Nephron progenitor cell (in vitro differentiated cells): Measurements from ENCODE around the gene CA10.

ENCODE experiments used
- DNase-seq: peaks from one replicate; pipeline ENCODE4 v3.0.0; 2021
- H3K27ac Mint-ChIP-seq: 2 replicates; pipeline ENCODE4 v1.8.0; 2021; ENCODE audit warnings: mild to moderate bottlenecking, moderate library complexity, mixed read lengths
- H3K27me3 Mint-ChIP-seq: 2 replicates; pipeline ENCODE4 v1.8.0; 2021; ENCODE audit warnings: mild to moderate bottlenecking, low read depth, mixed read lengths; ENCODE audit not compliant: poor library complexity
- H3K36me3 Mint-ChIP-seq: 2 replicates; pipeline ENCODE4 v1.8.0; 2021; ENCODE audit warnings: low read depth, mixed read lengths
- H3K4me1 Mint-ChIP-seq: 2 replicates; pipeline ENCODE4 v1.8.0; 2021; ENCODE audit warnings: mixed read lengths
- H3K4me3 Mint-ChIP-seq: 2 replicates; pipeline ENCODE4 v1.8.0; 2021; ENCODE audit warnings: mild to moderate bottlenecking, moderate library complexity, mixed read lengths
- H3K9me3 Mint-ChIP-seq: 2 replicates; pipeline ENCODE4 v1.8.0; 2021; ENCODE audit warnings: mild to moderate bottlenecking, moderate library complexity, mixed read lengths
- CTCF ChIP-seq: fragments of 200-600 bp; sonication (generic); IDR thresholded peaks from 2 replicates; pipeline ENCODE4 v1.5.0; 2021; ENCODE audit warnings: antibody characterized with exemption

Gene CA10

GRCh38 chr17:51904379-51904778, 254.1 kb downstream of the CA10 start:
- no peaks in the 10 kb centered on the region for H3K4me1 Mint-ChIP-seq
- TF ChIP-seq CTCF: no peak
- no peak overlapping the region for H3K4me3 Mint-ChIP-seq
- H3K27me3 Mint-ChIP-seq: no peaks in the 10 kb centered on the region
- no peaks in the 10 kb centered on the region for H3K9me3 Mint-ChIP-seq
- no peaks in the 10 kb centered on the region for H3K36me3 Mint-ChIP-seq
- DNase-seq: no peak
- no peak overlapping the region for H3K27ac Mint-ChIP-seq

GRCh38 chr17:51901242-51901641, 257.3 kb downstream of the CA10 start:
- Mint-ChIP-seq H3K36me3 (no peaks in the 10 kb centered on the region), H3K4me1 (no peaks in the 10 kb centered on the region), H3K9me3 (no peaks in the 10 kb centered on the region), H3K27me3 (no peaks in the 10 kb centered on the region), H3K4me3 (no peak overlapping the region), H3K27ac (no peak overlapping the region)
- no peak for TF ChIP-seq CTCF
- no peak for DNase-seq

- Mint-ChIP-seq H3K4me1 (no peaks in the 10 kb centered on the region), H3K9me3 (no peaks in the 10 kb centered on the region), H3K4me3 (no peak overlapping the region), H3K27ac (no peak overlapping the region), H3K27me3 (peaks cover 12% of the 10 kb centered on the region), H3K36me3 (no peaks in the 10 kb centered on the region)
- DNase-seq: no peak
- TF ChIP-seq CTCF: no peak
Measured at GRCh38 chr17:51891936-51892335, 266.6 kb downstream of the CA10 start.

- Mint-ChIP-seq H3K36me3 (no peaks in the 10 kb centered on the region), H3K27me3 (peaks cover 12% of the 10 kb centered on the region), H3K27ac (no peak overlapping the region), H3K4me1 (no peaks in the 10 kb centered on the region), H3K9me3 (no peaks in the 10 kb centered on the region), H3K4me3 (no peak overlapping the region)
- no peak for DNase-seq
- TF ChIP-seq CTCF: no peak
Measured at GRCh38 chr17:51890710-51891109, 267.8 kb downstream of the CA10 start.

- DNase-seq: no peak
- Mint-ChIP-seq H3K4me3 (no peak overlapping the region), H3K9me3 (no peaks in the 10 kb centered on the region), H3K4me1 (no peaks in the 10 kb centered on the region), H3K27me3 (peaks cover 13% of the 10 kb centered on the region), H3K27ac (no peak overlapping the region), H3K36me3 (no peaks in the 10 kb centered on the region)
- no peak for TF ChIP-seq CTCF
Measured at GRCh38 chr17:51888816-51889215, 269.7 kb downstream of the CA10 start.

GRCh38 chr17:51876986-51877385, 281.5 kb downstream of the CA10 start:
- peaks cover 4% of the 10 kb centered on the region for H3K27me3 Mint-ChIP-seq
- H3K27ac Mint-ChIP-seq: no peak overlapping the region
- no peak for TF ChIP-seq CTCF
- no peaks in the 10 kb centered on the region for H3K9me3 Mint-ChIP-seq
- H3K4me3 Mint-ChIP-seq: no peak overlapping the region
- H3K36me3 Mint-ChIP-seq: no peaks in the 10 kb centered on the region
- H3K4me1 Mint-ChIP-seq: no peaks in the 10 kb centered on the region
- no peak for DNase-seq
